Common myeloid progenitor, CD34-positive (primary cell): Measurements from ENCODE around the gene WDR33.

ENCODE experiments used
- CTCF ChIA-PET: fragments of 350-600 bp; sonication (Branson Sonifier 250); formaldehyde crosslinking; loops from one replicate; lab custom pipeline; 2021; ENCODE audit warnings: antibody characterized with exemption; lab: Charles Lee
- POLR2A ChIA-PET: fragments of 350-600 bp; sonication (Branson Sonifier 250); formaldehyde crosslinking; loops from one replicate; lab custom pipeline; 2021; ENCODE audit warnings: antibody characterized with exemption; lab: Charles Lee
- DNase-seq, 3 donors: peaks; one replicate each; pipeline versions ENCODE4 v3.0.0 to v3.0.0-alpha.2; 2013
- H3K27ac ChIP-seq, 2 experiments: 1 replicate in 1 of 2; 2 replicates in 1 of 2; pipeline ENCODE4 v1.7.0; 2013; ENCODE audit warnings: inconsistent platforms in 2 of 2, low read length in 2 of 2, mild to moderate bottlenecking in 2 of 2, low read depth in 1 of 2, moderate library complexity in 1 of 2; ENCODE audit not compliant: severe bottlenecking in 2 of 2, insufficient read depth in 1 of 2, poor library complexity in 1 of 2
- H3K27me3 ChIP-seq, 5 experiments: replicated peaks in 2 of 5; 1 replicate in 3 of 5; 2 replicates in 2 of 5; pipeline versions ENCODE4 v1.6.1 to v1.7.0; 2013; ENCODE audit warnings: low read length in 4 of 5, mild to moderate bottlenecking in 2 of 5, moderate library complexity in 2 of 5, inconsistent platforms in 1 of 5; ENCODE audit not compliant: insufficient read depth in 5 of 5, control insufficient read depth in 4 of 5
- H3K36me3 ChIP-seq, 4 experiments: 1 replicate in 2 of 4; 2 replicates in 2 of 4; pipeline versions ENCODE4 v1.6.1 to v1.7.0; 2013; ENCODE audit warnings: low read length in 3 of 4, control low read depth in 1 of 4, mild to moderate bottlenecking in 1 of 4; ENCODE audit not compliant: control insufficient read depth in 4 of 4, insufficient read depth in 4 of 4
- H3K4me1 ChIP-seq, 4 experiments: 1 replicate in 3 of 4; 2 replicates in 1 of 4; pipeline versions ENCODE4 v1.6.1 to v1.7.1; 2013; ENCODE audit warnings: low read length in 3 of 4, mild to moderate bottlenecking in 3 of 4, control low read depth in 1 of 4, inconsistent platforms in 1 of 4, moderate library complexity in 1 of 4; ENCODE audit not compliant: control insufficient read depth in 4 of 4, insufficient read depth in 4 of 4; ENCODE audit errors: control extremely low read depth in 1 of 4
- H3K4me3 ChIP-seq, 7 experiments: 1 replicate in 4 of 7; 2 replicates in 3 of 7; pipeline versions ENCODE4 v1.5.1 to v1.7.0; 2013; ENCODE audit warnings: mild to moderate bottlenecking in 7 of 7, low read length in 6 of 7, moderate library complexity in 6 of 7, inconsistent platforms in 2 of 7, low read depth in 2 of 7, control low read depth in 1 of 7; ENCODE audit not compliant: insufficient read depth in 4 of 7, control insufficient read depth in 1 of 7; ENCODE audit errors: extremely low read depth in 1 of 7
- H3K9me3 ChIP-seq, 5 experiments: 1 replicate in 4 of 5; 2 replicates in 1 of 5; pipeline versions ENCODE4 v1.6.1 to v1.7.1; 2013; ENCODE audit warnings: low read length in 4 of 5, mild to moderate bottlenecking in 2 of 5, inconsistent platforms in 1 of 5, low read depth in 1 of 5, moderate library complexity in 1 of 5; ENCODE audit not compliant: control insufficient read depth in 4 of 5, insufficient read depth in 2 of 5; ENCODE audit errors: control extremely low read depth in 1 of 5
- WGBS: methylation state at CpG from one replicate; pipeline ENCODE4 v1.1.5; 2013; ENCODE audit not compliant: insufficient coverage; 5-methylcytosine and 5-hydroxymethylcytosine counted together

The WDR33 gene

GRCh38 chr2:127847931-127848330 is 37.0 kb upstream of the WDR33 start:
- H3K9me3 ChIP-seq = no peaks in the 10 kb centered on the region
- H3K4me3 ChIP-seq = no peak overlapping the region
- POLR2A ChIA-PET = interaction anchor here (0.6 kb wide), 1 partner anchor 605 kb away, joined by 3 read pairs; no protein-coding TSS in a partner anchor
- peaks cover 24 to 73% (median 50%) of the 10 kb centered on the region in 4 experiments for H3K36me3 ChIP-seq
- H3K27ac ChIP-seq = no peak overlapping the region
- DNase-seq = no peak
- WGBS = 100% methylated on average over 2 of the region's 7 CpGs
- no peaks in the 10 kb centered on the region for H3K27me3 ChIP-seq
- H3K4me1 ChIP-seq = no peaks in the 10 kb centered on the region
- CTCF ChIA-PET = interaction anchor here (0.6 to 0.7 kb wide), 2 partner anchors 11 to 41 kb away, joined by 3 to 4 read pairs; no protein-coding TSS in a partner anchor

- Histone ChIP-seq H3K36me3 (peaks cover 17 to 46% (median 35%) of the 10 kb centered on the region in 4 experiments), H3K9me3 (no peaks in the 10 kb centered on the region), H3K4me3 (no peak overlapping the region), H3K27me3 (no peaks in the 10 kb centered on the region), H3K4me1 (no peaks in the 10 kb centered on the region), H3K27ac (no peak overlapping the region)
- ChIA-PET POLR2A (no interaction called here), CTCF (interaction anchor here (1.0 to 1.3 kb wide), 4 partner anchors 8 to 53 kb away, joined by 3 to 4 read pairs (median 3); no protein-coding TSS in a partner anchor)
- WGBS = 100% methylated on average over 4 of the region's 4 CpGs
- no peak for DNase-seq
Measured at GRCh38 chr2:127844973-127845372, 34.0 kb upstream of the WDR33 start.

- Histone ChIP-seq H3K4me1 (no peaks in the 10 kb centered on the region), H3K27ac (no peak overlapping the region), H3K36me3 (peaks cover 11 to 35% (median 27%) of the 10 kb centered on the region in 4 experiments), H3K9me3 (no peaks in the 10 kb centered on the region), H3K4me3 (no peak overlapping the region), H3K27me3 (no peaks in the 10 kb centered on the region)
- CTCF ChIA-PET = interaction anchor here (1.0 to 1.3 kb wide), 5 partner anchors 10 to 252 kb away, joined by 3 to 5 read pairs (median 3); no protein-coding TSS in a partner anchor
- 100% methylated on average over 6 of the region's 6 CpGs for WGBS
- POLR2A ChIA-PET = no interaction called here
- no peak for DNase-seq
Measured at GRCh38 chr2:127843677-127844076, 32.7 kb upstream of the WDR33 start.

GRCh38 chr2:127841466-127842178 is 30.7 kb upstream of the WDR33 start:
- Histone ChIP-seq H3K36me3 (peaks cover 6 to 16% (median 11%) of the 10 kb centered on the region in 4 experiments), H3K27ac (no peak overlapping the region), H3K4me1 (no peaks in the 10 kb centered on the region), H3K9me3 (no peaks in the 10 kb centered on the region), H3K4me3 (no peak overlapping the region), H3K27me3 (no peaks in the 10 kb centered on the region)
- DNase-seq = no peak
- ChIA-PET CTCF (interaction anchor here (0.9 to 1.6 kb wide), 3 partner anchors 9 to 16 kb away, joined by 3 to 5 read pairs (median 3); no protein-coding TSS in a partner anchor), POLR2A (interaction anchor here (0.5 kb wide), 1 partner anchor 73 kb away, joined by 3 read pairs; no protein-coding TSS in a partner anchor)
- WGBS = 81% methylated on average over 20 of the region's 20 CpGs

GRCh38 chr2:127840893-127841292 is 29.9 kb upstream of the WDR33 start:
- DNase-seq = no peak
- ChIA-PET CTCF (interaction anchor here (0.9 to 1.6 kb wide), 2 partner anchors 11 to 15 kb away, joined by 3 to 5 read pairs; no protein-coding TSS in a partner anchor), POLR2A (no interaction called here)
- Histone ChIP-seq H3K4me3 (no peak overlapping the region), H3K27ac (no peak overlapping the region), H3K9me3 (no peaks in the 10 kb centered on the region), H3K36me3 (peaks cover 3 to 9% (median 6%) of the 10 kb centered on the region in 4 experiments), H3K4me1 (no peaks in the 10 kb centered on the region), H3K27me3 (no peaks in the 10 kb centered on the region)
- 91% methylated on average over 2 of the region's 4 CpGs for WGBS

DNA sequence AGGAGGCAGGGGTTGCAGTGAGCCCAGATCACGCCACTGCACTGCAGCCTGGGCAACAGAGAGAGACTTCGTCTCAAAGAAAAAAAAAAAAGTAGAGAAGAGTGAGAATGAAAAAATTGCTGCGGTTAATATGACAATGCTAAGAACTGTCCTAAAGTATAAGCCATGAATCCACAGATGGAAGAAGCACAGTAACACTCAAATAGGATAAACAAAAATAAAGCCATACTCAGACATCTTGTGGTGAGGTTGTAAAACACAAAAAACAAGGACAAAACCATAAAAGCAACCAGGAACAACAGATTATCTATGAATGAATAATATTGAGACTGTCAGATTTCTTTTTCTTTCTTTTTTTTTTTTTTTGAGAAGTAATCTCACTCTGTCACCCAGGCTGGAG is 24.0 kb upstream of the WDR33 start:
- 100% methylated on average over 1 of the region's 3 CpGs for WGBS
- Histone ChIP-seq H3K4me3 (no peak overlapping the region), H3K27ac (no peak overlapping the region), H3K4me1 (peaks cover 2 to 12% (median 7%) of the 10 kb centered on the region in 4 experiments), H3K9me3 (no peaks in the 10 kb centered on the region), H3K36me3 (no peaks in the 10 kb centered on the region), H3K27me3 (no peaks in the 10 kb centered on the region)
- DNase-seq = no peak
- ChIA-PET CTCF (interaction anchor here (1.6 kb wide), 1 partner anchor 50 kb away, joined by 3 read pairs; no protein-coding TSS in a partner anchor), POLR2A (no interaction called here)

GRCh38 chr2:127829845-127830246 is 18.9 kb upstream of the WDR33 start:
- WGBS = 0% methylated on average over 1 of the region's 5 CpGs
- peaks cover 0 to 18% (median 7%) of the 10 kb centered on the region in 5 experiments for H3K9me3 ChIP-seq
- H3K36me3 ChIP-seq = no peaks in the 10 kb centered on the region
- no peaks in the 10 kb centered on the region for H3K27me3 ChIP-seq
- H3K4me3 ChIP-seq = peak overlapping the region in 2 of 7 experiments; percentile 17 to 26
- ChIA-PET CTCF (interaction anchor here (1.1 kb wide), 1 partner anchor 19 kb away, joined by 3 read pairs; the partner anchor contains the start of gene WDR33), POLR2A (no interaction called here)
- no peak overlapping the region for H3K27ac ChIP-seq
- peaks cover 6 to 21% (median 16%) of the 10 kb centered on the region in 4 experiments for H3K4me1 ChIP-seq
- peak; percentile 67 to 94 (median 90) for DNase-seq
